RCC 7860 (cell line): Measurements from ENCODE around the gene TTC7B.
"Not testable (repeated sequence)": the region's sequence is repeated elsewhere in the genome, so short reads cannot be mapped to it uniquely, and the experiment has no call there.

ENCODE experiments used
- DNase-seq: peaks from one replicate; pipeline ENCODE4 v3.0.0-alpha.2; 2015; ENCODE audit warnings: low spot score
- FAIRE-seq: peaks from 2 replicates; lab custom pipeline; 2012; peaks lifted over from hg19 to GRCh38; lab: Jason Lieb, UNC

Gene TTC7B

DNA sequence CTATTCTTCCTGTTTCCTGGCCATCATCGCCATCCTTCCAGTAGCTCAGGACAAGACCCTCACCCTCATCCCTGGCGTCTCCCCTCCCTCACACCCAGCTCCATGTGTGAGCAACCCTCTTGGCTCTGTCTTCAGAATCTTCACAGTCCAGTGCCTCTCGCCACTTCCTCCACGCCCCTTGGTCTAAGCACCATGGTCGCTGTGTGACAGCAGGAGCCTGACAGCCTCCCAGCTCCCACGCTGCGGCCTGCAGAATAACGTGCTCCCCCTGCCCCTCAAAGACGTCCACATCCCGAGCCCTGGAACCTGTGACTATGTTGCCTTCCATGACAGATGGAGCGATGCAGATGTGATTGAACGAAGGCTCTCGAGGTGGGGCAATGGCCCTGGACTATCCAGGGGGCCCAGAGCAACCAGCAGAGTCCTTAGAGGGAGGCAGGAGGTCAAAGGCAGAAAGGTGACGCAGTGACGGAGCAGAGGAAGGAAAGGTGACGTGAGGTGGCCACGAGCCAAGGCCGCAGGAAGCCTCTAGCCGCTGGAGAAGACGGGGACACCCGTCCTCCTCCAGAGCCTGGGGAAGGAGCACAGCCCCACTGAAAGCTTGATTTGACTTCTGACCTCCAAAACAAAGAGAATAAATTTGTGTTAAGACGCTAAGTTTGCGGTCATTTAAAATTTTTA, 279.6 kb downstream of the TTC7B start:
- peak; percentile 64 for DNase-seq
- no peak for FAIRE-seq

DNA sequence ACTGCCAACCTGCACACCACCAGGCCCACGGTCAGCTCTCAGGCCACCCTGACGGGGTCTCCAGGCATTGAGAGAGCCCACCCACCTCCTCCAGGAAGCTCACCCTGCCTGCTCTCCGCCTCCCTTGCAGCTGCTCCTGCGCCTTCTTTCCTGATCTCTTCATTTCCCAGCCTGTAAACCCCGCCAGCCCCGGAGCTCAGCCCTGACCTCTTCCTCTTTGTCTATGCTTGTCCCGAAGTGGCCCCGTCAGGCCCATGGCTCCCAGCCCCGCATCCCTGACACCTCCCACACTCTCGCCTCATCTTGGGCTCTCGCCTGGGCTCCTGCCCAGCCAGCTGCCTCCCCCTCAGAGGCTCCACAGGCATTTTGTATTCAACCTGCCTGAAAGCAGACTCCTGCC, 280.1 kb downstream of the TTC7B start:
- no peak for FAIRE-seq
- peak; percentile 48 for DNase-seq

DNA sequence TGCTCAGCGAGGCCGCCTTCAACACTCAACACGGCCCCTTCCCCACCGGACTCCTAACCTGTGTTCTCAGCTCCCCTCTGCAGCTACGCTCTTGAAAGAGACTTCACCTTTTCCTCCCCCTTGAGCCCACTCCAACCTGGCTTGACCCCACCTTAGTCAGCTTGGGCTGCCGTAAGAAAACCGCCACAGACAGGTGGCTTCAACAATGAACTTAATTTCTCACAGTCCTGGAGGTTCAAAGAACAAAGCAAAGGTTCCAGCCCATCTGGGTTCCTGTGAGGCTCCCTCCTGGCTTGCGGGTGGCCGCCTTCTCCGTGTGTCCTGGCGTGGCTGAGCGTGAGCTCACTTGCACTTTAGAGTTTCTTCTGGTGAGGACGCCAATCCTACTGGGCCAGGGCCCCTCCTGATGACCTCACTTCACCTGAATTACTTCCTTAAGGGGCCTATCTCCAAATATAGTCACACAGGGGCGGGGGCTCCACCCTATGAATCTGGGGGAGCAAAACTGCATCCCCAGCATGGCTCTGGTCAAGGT, 280.6 kb downstream of the TTC7B start:
- DNase-seq: no peak
- FAIRE-seq: no peak

DNA sequence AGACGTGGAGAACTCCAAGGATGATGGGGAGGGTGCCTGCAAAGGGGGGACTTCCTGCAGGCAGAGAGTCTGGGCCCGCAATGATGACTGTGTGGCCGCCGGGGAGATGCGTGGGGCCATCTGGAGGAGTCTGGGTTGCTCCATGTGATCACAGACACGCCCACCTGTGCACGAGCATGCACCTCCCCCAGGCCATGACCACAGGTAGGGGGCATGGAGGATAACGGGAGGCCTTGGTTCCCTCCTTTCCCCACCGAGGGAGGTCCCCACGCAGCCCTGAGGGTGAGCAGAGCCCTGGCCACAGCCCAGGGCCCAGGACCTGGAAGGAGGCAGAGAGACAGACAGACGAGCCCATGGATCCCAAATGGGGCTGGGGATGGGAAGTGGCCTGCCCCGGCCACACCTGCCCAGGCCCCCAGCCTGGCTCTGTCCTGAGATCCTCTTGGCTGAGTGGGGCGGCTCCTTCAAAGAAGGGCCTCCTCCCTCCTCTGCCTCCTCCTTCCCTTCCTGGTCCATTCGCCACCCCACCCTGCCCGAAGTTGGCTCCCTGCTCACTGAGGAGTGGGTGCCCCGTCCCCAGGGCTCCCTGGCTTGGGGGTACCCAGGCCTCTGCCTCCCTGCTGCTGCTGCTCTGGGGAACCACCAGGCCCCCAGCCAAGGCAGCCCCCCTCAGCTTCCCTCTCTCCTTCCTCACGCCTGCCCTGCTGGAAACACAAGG, 281.2 kb downstream of the TTC7B start:
- FAIRE-seq (no peak), DNase-seq (no peak)

DNA sequence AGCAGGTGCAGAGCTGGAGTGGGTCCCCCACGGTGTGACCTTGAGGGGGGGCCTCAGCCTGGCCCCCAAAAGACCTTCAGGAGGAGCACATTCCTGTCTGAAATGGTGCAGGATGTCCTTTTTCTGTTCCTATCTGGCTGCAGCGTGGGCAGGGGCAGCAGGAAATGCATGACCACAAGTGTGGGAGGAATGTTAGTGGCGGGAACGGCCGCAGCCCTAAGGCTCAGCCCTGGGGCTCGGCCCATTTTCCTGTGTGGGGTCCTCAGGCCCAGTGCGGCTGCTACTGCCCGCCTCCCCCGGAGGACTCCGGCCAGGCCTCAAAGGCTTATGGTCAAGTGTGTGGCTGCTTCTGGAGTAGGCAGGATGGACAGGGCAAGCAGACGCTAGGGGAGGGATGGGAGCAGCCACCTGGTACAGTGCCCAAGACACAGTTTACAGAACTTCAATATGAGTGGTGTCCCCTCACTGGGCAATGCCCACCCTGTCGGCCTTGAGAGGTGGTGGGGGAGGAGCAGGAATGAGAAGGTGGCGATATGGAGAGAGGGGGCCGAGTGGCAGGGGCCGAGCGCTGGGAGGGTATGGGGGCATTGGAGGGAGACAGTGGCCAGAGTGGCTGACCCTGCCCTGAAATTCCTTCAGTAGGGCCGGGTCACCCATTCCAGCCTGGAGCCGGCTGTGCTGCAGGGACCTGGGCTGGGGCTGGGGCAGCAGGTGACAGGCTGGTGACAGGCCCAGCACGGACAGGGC, 282.0 kb downstream of the TTC7B start:
- FAIRE-seq: no peak
- peak; percentile 19 for DNase-seq

DNA sequence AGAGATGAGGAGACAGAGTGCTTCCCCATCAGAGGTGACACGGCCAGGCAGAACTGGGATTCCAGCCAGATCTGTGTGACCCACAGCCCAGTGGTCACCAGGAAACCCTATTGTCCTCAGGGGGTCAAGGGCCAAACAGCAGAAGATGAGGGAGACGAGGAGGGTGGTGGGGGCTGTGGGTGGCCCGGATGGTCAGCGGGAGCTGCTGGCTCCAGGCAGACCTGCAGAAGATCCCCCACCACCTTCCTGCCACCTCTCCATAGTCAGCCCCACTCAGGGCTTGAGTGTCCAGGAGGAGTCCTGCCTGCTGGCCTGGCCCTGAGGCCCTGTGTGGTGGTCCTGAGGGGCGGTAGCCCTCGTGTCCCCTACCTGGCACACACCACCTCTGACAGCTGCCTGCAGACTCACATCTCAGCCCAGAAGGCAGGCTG, 282.6 kb downstream of the TTC7B start:
- DNase-seq (no peak), FAIRE-seq (no peak)

DNA sequence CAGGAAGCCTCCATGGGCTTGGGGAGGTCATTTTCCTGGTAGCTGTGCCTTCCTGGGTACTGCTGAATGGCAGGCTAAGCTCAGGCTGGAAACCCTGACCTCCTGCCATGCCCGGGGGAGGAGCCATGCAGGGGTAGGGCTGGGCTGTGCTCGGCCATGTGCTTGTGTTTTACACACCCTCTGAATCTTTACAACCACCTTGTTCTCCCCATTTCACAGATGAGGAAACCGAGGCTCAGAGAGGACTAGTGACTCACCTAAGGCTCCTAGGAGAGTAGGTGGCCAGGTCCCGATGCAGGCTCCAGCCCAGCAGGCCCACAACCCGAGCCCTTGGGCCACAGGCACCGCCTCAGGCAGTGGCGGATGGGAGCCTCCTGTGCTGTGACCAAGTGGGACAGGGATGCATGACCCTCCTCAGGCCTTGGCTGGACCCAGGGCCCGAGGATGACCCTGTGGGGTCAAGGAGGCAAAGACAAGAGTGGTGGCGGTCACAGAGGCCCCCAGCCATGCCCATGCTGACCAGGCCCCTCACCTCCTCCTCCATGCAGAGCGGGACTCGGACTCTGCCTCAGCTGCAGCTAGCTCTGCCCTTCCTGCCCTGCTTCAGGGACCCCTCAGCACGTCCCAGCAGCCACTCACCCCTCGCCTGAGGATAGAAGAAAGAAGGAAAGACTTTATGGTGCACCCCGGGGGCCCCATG, 283.3 kb downstream of the TTC7B start:
- FAIRE-seq (no peak), DNase-seq (no peak)

DNA sequence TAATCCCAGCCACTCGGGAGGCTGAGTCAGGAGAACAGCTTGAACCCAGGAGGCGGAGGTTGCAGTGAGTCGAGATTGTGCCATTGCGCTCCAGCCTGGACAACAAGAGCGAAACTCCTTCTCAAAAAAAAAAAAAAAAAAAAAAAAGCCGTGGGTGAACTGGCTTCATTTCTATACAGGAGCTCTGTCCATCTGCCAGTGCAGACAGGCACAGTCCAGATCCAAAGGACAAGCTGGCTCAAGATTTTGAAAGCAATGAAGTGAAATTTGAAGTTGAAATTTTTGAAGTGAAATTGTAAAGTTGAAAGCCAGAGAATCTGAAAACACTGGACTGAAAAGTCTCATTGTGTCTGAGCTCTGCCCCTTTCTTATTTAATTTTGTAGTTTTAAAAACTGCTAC, 284.7 kb downstream of the TTC7B start:
- FAIRE-seq: no peak
- DNase-seq: no peak

DNA sequence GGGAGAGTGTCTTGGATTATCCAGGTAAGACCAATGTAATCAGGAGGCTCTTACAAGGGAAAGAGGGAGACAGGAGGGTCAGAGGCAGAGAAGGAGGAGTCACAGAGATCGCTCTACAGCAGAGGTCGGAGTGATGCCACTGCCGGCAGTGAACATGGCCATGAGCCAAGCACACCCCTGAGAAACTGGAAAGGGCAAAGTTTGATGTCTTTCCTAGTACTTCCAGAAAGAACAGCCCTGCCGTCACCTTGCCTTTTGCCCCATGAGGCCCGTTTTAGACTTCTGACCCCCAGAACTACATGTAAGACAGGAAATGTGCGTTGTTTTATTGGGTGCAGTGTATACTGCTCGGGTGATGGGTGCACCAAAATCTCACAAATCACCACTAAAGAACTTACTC, 285.7 kb downstream of the TTC7B start:
- DNase-seq (no peak), FAIRE-seq (no peak)

DNA sequence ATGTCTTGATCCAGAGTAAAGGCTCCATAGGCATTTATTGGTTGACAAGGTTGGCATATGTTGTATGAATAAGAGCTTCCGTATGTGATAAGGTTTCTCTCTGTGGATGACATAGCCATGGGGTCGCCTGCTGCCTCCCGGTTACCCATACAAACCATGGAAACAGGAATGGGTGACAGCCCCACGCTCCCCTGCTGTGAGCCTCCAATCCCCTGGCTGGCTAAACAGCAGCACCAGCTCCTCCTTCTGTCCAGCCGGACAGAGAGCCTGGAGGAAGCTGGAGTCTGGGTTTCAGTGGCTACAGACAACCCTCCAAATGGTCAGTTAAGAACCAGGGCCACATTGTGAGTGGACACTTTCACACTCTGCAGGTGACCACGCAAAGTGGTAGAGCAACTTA, 288.3 kb downstream of the TTC7B start:
- DNase-seq (no peak), FAIRE-seq (no peak)

DNA sequence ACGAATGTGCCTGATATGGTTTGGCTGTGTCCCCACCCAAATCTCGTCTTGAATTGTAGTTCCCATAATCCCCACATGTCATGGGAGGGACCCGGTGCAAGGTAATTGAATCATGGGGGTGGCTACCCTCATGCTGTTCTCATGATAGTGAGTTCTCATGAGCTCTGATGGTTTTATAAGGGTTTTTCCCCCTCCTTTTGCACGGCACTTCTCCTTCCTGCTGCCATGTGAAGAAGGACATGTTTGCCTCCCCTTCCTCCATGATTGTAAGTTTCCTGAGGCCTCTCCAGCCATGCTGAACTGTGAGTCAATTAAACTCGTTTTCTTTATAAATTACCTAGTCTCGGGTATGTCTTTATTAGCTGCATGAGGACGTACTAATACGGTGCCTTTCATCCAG, 289.7 kb downstream of the TTC7B start:
- DNase-seq, FAIRE-seq: not testable (repeated sequence)

DNA sequence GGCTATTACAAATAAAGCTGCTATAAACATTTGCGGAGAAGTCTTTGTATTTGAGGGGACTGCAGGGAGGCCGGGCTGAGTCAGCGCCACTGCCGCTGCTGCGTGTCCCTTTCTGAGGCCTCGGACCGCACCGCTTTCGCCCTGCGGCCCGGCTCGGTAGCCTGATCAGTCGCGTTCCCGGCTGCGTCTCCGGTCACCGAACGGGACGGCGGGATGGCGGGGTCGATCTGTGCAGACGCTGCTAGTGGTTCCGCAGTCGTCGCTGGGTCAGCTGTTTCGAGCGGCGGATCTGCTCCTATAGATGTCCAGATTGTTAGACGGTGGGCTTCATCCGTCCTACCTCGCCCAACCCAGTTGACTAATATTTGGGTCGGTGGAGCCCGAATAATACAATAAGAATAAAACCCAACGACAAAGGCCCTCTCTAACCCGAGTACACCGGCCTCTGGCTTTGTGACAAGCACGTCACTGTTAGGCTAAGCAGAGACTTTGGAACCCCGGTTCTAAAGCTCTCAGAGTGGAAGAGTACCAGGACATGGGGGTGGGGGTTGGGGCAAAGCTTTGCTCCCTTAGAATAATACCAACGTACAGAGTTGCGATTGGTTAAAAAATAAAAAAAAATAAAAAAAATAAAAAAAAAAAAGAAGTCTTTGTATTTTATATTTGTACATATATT, 290.7 kb downstream of the TTC7B start:
- not testable (repeated sequence) for FAIRE-seq

DNA sequence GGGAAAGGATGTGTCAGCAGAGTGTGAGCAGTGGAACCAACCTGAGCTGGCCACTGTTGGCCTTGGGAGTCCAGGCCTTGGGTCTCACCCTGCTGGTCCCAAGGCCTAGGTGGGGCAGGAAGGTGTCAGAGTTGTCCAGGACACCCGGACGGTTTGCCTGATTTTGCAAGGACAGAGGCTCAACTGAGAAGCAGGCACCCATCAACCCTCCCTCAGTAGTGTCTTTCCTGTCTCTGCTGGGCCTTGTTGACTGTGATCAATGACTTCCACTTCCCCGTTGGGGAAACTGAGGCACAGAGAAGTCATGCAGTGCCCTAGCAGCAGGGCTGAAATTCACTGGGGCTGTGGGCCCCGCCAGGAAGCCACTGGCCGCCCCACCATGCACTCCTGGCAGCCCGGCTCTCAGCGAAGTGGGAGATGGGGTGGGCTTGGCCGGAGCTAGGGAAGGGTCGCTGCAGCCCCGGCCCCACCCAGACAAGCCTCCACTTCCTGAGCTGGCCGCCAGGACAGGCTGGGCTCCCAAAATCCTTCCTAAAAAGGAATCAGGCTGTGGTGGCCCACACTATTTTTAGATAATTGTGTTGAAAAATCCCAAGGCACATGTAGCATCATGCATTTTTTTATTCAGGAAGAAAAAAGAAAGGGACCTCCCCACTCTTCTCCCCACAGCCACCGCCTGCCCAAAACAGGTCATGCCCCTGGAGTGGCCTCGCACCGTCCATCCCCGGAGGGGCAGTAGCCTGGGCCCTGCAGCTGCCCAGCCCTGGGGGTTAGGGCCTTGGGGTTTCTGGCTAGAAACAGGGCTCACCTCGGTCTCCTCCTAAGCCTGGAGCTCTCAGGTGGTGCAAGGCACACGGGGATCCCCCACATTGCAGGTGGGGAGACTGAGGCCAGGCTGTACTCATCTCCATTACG, 292.0 kb downstream of the TTC7B start:
- FAIRE-seq (no peak), DNase-seq (no peak)

More for the DNA sequence above, 290.7 kb downstream of the TTC7B start:
- not testable (repeated sequence) for DNase-seq

DNA sequence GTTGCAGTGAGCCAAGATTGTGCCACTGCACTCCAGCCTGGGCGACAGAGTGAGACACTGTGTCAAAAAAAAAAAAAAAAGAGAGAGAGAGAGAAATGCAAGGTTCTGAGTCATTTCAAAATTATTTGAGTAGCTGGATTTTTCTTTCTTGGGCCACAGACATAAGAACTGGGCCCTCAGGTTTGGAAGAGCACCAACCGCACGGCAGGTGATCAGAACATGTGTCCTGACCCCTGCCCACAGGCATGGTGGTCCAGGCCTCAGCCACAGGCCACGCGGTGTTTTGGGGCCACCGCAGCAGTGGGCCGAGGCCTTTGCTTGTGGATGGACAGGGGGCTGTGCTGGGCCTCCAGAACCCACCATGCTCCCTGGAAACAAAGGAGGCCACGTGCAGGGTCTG, 292.7 kb downstream of the TTC7B start:
- DNase-seq (no peak), FAIRE-seq (no peak)

DNA sequence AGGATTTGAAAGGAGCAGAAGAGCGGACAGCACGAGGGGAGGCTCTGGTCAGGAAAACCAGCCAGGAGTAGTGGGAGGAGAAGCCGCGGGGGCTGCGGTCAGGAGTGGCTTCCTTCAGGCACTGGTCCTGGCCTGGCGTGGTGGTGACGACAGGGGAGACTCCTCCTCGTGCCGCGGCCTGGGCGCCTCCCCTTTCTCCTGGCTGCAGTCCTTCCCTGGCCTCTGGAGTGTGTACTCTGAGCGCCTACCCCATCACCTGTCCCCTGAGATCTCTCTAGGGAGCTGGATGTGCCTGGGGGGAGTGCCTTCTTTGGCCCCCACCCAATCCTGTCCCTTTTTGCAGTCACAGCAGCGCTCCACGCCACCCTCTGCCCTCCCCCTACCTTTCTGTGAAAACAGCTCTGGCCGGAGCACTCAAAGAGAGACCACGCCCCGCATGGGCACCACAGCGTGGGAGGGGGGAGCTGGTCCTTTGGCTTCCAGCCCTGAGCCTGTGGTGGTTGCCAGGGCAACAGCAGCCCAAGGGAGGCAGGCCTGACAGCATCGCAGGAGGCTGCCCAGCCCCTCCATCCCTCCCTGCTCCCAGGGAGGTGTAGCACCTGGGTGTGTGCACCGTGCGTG, 293.5 kb downstream of the TTC7B start:
- no peak for DNase-seq
- FAIRE-seq: no peak

DNA sequence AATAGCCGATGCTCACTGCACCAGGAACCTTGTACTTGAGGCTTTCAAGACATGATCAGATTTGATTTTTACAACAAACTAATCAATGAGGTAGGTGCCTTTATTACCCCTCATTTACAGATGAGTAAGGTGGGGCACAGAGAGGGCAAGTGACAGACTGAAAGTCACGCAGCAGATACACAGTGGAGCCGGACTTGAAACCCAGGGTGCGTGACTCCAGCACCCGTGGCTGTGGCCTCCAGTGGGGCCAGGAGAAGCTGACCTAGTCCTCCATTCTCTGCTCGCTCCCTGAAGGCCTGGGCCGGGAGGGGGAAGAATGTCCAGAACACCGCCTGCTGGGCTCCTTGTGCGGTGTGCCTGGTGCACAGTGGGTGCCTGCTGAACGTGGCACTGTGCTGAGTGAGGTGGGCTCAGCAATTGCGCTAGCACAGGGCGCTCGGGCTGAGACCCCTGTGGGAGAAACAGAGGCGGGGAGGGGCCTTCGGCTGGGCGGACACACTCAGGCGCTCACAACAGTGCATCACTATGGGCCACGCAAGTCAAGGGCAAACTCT, 294.2 kb downstream of the TTC7B start:
- FAIRE-seq (no peak), DNase-seq (no peak)

DNA sequence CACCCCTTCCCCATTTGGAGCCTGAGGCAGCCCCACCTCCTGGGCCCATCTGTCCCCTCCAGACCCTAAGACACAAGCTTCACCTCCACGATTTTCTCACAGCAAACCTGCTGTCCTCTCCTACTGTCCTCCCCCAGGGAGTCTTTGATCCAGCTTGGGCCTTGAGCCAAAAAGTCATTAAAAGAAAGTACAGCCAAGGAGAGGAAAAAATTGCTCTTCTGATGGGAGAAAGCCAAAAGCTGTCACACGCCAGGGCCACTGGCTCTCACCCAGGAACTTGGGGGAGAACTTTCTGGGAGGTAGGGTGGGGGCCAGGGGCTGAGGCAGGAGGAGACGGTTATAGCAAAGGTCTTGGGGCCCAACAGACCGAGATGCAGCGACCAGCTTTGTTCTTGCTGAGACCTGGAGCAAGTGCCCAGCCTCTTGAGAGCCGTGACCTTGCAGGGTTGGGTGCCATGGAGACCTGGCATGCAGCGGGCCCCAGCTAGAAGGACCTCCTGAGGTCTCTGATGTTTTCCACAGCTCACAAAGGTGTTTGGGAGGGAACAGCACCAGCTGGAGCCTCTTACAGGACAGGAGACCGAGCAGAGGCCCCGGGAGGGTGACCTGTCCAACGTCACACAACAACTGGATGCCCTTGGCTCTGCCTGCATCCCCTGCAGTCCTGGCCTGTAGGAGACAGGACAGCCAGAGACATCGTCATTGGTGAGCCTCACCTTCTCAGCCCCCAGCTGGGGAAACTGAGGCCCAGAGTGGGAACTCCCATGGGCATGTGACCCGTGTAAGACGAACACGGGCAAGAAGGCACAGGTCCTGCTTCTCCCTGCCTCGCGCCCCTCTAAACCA, 294.9 kb downstream of the TTC7B start:
- DNase-seq (no peak), FAIRE-seq (no peak)

DNA sequence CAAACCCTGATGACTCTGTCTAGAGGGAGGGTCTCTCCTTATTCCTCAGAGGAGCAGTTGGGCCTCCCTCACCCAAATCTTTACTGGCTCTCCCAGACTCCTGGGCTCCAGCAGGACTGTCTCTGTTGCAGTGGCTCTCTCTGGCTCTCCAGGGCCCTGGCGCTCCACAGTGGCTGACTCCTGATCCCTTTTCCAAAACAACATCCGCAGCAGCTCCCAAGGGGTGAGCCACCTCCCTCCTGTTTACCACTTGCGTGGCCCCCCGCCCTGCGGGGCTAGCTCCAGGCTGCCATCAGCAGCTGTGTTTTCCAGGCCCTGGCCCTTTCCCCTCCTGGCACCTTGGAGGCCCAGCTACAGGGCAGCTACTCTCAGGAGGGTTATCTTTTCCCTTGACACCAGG, 295.9 kb downstream of the TTC7B start:
- DNase-seq: no peak
- FAIRE-seq: no peak
